GM12865 (cell line): ENCODE data around the gene SYNRG.

Source experiments
- DNase-seq: peaks from one replicate; pipeline ENCODE4 v3.0.0; 2010; ENCODE audit warnings: low read depth
- H3K4me3 ChIP-seq: 2 replicates; pipeline ENCODE4 v1.5.1; 2011; ENCODE audit warnings: mild to moderate bottlenecking, low read depth, low read length, control low read depth
- TF ChIP-seq, protein P1 (sequence below): IDR thresholded peaks from 2 replicates; pipeline ENCODE4 v1.5.1; 2011; ENCODE audit warnings: low read length, control low read depth, low read depth, inconsistent platforms; ENCODE audit not compliant: insufficient read depth; ENCODE audit errors: missing control alignments

SYNRG gene

DNA sequence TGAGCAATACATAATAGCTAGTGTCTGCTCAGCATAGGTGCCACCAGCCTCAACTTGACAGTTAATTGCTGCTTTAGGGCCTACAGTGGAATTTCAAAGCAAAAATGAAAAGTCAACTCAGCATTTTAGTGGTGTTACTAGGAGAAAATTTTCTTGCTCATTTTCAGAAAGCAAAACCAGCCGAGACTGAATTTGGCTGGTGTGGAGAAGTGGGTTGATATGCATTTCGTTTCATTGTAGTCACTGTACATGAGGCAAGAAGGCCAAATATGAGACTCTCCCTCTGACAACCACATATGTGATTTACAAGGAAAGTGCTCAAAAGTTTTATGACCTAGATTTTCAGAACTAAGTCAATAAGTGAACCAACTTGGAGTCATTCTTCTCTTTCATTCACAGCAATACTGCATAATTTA, 65.6 kb downstream of the SYNRG start:
- no peak overlapping the region for H3K4me3 ChIP-seq
- TF ChIP-seq, protein P1, sequence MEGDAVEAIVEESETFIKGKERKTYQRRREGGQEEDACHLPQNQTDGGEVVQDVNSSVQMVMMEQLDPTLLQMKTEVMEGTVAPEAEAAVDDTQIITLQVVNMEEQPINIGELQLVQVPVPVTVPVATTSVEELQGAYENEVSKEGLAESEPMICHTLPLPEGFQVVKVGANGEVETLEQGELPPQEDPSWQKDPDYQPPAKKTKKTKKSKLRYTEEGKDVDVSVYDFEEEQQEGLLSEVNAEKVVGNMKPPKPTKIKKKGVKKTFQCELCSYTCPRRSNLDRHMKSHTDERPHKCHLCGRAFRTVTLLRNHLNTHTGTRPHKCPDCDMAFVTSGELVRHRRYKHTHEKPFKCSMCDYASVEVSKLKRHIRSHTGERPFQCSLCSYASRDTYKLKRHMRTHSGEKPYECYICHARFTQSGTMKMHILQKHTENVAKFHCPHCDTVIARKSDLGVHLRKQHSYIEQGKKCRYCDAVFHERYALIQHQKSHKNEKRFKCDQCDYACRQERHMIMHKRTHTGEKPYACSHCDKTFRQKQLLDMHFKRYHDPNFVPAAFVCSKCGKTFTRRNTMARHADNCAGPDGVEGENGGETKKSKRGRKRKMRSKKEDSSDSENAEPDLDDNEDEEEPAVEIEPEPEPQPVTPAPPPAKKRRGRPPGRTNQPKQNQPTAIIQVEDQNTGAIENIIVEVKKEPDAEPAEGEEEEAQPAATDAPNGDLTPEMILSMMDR = no peak
- DNase-seq = no peak

DNA sequence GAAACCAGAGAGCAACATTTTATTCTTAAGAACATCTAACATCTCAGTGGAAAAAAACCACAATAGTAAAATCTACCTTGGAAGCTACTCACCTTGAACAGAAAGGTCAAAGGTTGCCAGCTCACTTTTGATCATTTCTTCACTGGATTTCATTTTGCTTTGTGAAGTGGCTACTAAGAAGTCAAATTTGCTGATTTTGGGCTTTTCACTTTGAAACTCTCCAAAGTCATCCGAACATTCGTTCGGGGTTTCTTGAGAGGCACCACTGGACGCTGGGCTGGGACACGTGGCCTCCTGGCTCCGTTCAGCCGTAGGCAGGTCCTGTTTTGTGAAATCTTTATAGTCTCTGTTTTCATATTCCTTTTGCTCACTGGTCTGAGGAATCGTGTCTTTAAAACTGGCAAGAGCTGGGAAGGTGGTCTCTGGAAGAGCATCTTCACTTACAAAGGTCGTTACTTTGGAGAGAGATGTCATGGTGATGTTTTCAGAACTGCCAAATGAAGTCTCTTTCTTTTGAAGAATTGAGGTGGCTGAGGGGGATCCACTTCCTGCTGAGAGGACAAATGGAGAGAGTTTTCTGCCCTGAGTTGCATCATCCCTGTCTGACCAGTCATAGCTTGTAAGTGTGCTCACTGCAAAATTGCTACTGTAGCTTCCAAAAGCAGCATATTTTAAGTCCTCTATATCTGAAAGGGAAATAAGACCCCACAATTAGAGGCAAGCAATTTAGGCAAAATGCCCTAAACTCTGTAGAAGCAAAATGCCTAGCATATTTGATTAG, 67.1 kb downstream of the SYNRG start:
- TF ChIP-seq, protein P1 = no peak
- no peak for DNase-seq
- no peak overlapping the region for H3K4me3 ChIP-seq

DNA sequence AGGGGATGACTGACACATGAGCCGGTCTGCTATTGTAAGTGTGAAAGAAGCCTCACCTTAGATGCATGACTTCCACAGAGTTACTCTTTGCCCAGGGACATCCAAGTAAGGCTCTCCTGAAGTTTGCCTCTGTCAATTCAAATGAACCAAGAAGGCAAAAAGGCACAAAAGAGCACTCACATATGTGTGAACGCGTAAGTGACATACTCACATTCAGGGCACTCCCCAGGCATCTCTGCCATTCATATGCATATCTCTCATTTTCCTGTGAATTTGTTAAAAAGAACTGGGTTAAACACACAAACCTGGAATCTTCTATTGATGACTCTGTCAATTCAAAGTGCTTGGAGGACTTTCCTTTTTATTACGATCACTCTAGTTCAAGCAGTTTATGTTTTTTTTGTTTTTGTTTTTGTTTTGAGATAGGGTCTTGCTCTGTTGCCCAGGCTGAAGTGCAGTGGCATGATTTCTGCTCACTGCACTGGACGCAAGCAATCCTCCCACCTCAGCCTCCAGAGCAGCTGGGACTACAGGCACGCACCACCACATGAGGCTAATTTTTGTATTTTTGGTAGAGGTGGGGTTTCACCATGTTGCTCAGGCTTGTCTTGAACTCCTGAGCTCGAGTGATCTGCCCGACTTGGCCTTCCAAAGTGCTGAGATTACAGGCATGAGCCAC, 70.1 kb downstream of the SYNRG start:
- no peak for DNase-seq
- no peak overlapping the region for H3K4me3 ChIP-seq
- TF ChIP-seq, protein P1 = no peak

DNA sequence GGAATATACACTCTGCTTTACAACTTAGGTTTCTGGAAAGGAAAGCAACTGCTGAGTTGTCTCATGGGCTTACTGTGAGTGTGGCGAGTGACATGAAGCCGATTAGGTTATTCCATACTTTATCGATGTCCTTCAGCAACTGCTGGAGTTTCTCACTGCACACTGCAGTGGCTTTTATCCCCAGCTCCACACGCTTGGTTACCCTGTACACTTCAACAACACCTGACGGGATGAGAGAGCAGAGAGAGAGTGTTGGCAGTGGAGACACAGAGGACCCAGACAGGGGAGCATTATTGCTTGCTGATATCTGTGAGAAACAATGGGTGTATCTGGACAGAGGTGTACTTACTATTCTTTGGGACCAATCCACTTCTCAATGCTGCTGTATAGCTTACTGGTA, 73.3 kb downstream of the SYNRG start:
- H3K4me3 ChIP-seq = no peak overlapping the region
- TF ChIP-seq, protein P1 = no peak
- no peak for DNase-seq

DNA sequence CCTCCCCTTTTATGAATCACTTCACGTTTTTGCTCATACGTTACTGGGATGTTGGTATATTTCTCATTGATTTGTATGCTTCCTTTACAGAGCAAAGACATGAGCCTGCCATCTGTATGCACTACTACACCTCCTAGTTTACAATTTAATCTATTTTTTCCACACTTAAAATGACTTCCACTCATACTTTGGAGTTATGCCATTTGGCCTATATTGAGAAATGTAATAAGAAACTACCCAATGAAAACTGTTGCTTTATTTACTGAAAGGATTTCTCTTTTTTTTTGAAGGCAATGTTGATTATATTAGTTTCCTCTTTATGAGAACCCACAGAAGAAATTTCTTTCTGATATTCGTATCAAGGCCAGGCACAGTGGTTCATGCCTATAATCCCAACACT, 76.5 kb downstream of the SYNRG start:
- no peak for DNase-seq
- no peak overlapping the region for H3K4me3 ChIP-seq
- TF ChIP-seq, protein P1 = no peak

DNA sequence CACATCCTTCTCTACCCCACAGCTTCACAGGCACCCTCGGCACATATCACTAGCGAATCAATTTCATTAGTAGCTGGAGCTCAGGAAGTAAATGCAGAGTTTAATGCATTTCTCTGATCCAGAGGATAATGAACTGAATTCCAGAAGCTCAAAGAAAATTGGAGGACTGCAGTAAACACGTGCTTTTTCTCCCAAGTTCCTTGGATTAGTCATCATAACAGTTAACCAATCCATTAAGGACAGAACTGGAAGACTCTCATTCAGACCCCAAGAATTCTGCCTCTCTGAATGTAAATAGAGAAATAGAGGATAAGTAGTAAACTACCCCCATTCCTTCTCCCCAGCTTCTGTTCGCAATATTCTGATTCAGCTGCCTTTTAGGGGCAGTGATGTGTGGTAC, 78.8 kb downstream of the SYNRG start:
- no peak for DNase-seq
- H3K4me3 ChIP-seq = no peak overlapping the region
- TF ChIP-seq, protein P1 = no peak
